ENCODE measurements around the gene GAR1. TPM values are rescaled to one million over a fixed set of nuclear protein-coding genes. Genes with fewer than 3 reads are reported as not detected.

Gene GAR1
- total and polyA plus RNA-seq, 2 donors: 5.9 to 33.4 TPM

GRCh38 chr4:109861271-109861670 is 45.7 kb downstream of the GAR1 start:
- Histone ChIP-seq H3K4me1 (ENCODE audit: control insufficient read depth in 2 of 2, insufficient read depth in 2 of 2, low read length in 2 of 2) (no peaks in the 10 kb centered on the region), H3K9me3 (ENCODE audit: control insufficient read depth in 2 of 2, insufficient read depth in 1 of 2, low read length in 1 of 2) (peaks cover 0 to 2% of the 10 kb centered on the region in 2 donors), H3K36me3 (ENCODE audit: control insufficient read depth in 2 of 2, insufficient read depth in 2 of 2, low read length in 1 of 2) (no peaks in the 10 kb centered on the region), H3K27ac (ENCODE audit: low read depth in 1 of 2, low read length in 1 of 2) (no peak overlapping the region), H3K4me3 (ENCODE audit: low read length in 2 of 2) (no peak overlapping the region), H3K27me3 (ENCODE audit: control insufficient read depth in 2 of 2, insufficient read depth in 1 of 2, low read length in 1 of 2) (no peaks in the 10 kb centered on the region)
- 100% methylated on average over 2 of the region's 2 CpGs for WGBS
- no peak for DNase-seq (ENCODE audit: low read depth in 6 of 9, low spot score in 9 of 9)

GRCh38 chr4:109861916-109862511 is 46.5 kb downstream of the GAR1 start:
- DNase-seq (ENCODE audit: low read depth in 6 of 9, low spot score in 9 of 9): no peak
- Histone ChIP-seq H3K9me3 (ENCODE audit: control insufficient read depth in 2 of 2, insufficient read depth in 1 of 2, low read length in 1 of 2) (peaks cover 0 to 2% of the 10 kb centered on the region in 2 donors), H3K36me3 (ENCODE audit: control insufficient read depth in 2 of 2, insufficient read depth in 2 of 2, low read length in 1 of 2) (no peaks in the 10 kb centered on the region), H3K27me3 (ENCODE audit: control insufficient read depth in 2 of 2, insufficient read depth in 1 of 2, low read length in 1 of 2) (no peaks in the 10 kb centered on the region), H3K4me3 (ENCODE audit: low read length in 2 of 2) (no peak overlapping the region), H3K27ac (ENCODE audit: low read depth in 1 of 2, low read length in 1 of 2) (no peak overlapping the region), H3K4me1 (ENCODE audit: control insufficient read depth in 2 of 2, insufficient read depth in 2 of 2, low read length in 2 of 2) (no peaks in the 10 kb centered on the region)
- WGBS: 97% methylated on average over 3 of the region's 3 CpGs

- H3K36me3 ChIP-seq (ENCODE audit: control insufficient read depth in 2 of 2, insufficient read depth in 2 of 2, low read length in 1 of 2): no peaks in the 10 kb centered on the region
- no peaks in the 10 kb centered on the region for H3K27me3 ChIP-seq (ENCODE audit: control insufficient read depth in 2 of 2, insufficient read depth in 1 of 2, low read length in 1 of 2)
- no peak overlapping the region for H3K4me3 ChIP-seq (ENCODE audit: low read length in 2 of 2)
- no peaks in the 10 kb centered on the region for H3K4me1 ChIP-seq (ENCODE audit: control insufficient read depth in 2 of 2, insufficient read depth in 2 of 2, low read length in 2 of 2)
- no peak overlapping the region for H3K27ac ChIP-seq (ENCODE audit: low read depth in 1 of 2, low read length in 1 of 2)
- peaks cover 0 to 2% of the 10 kb centered on the region in 2 donors for H3K9me3 ChIP-seq (ENCODE audit: control insufficient read depth in 2 of 2, insufficient read depth in 1 of 2, low read length in 1 of 2)
- no peak for DNase-seq (ENCODE audit: low read depth in 6 of 9, low spot score in 9 of 9)
Measured at GRCh38 chr4:109864134-109864533, 48.6 kb downstream of the GAR1 start.

GRCh38 chr4:109870061-109870460 is 54.5 kb downstream of the GAR1 start:
- no peaks in the 10 kb centered on the region for H3K9me3 ChIP-seq (ENCODE audit: control insufficient read depth in 2 of 2, insufficient read depth in 1 of 2, low read length in 1 of 2)

GRCh38 chr4:109872065-109872464 is 56.5 kb downstream of the GAR1 start:
- no peaks in the 10 kb centered on the region for H3K36me3 ChIP-seq (ENCODE audit: control insufficient read depth in 2 of 2, insufficient read depth in 2 of 2, low read length in 1 of 2)
- no peak overlapping the region for H3K27ac ChIP-seq (ENCODE audit: low read depth in 1 of 2, low read length in 1 of 2)
- no peaks in the 10 kb centered on the region for H3K27me3 ChIP-seq (ENCODE audit: control insufficient read depth in 2 of 2, insufficient read depth in 1 of 2, low read length in 1 of 2)
- H3K4me1 ChIP-seq (ENCODE audit: control insufficient read depth in 2 of 2, insufficient read depth in 2 of 2, low read length in 2 of 2): peaks cover 0 to 5% of the 10 kb centered on the region in 2 donors
- H3K9me3 ChIP-seq (ENCODE audit: control insufficient read depth in 2 of 2, insufficient read depth in 1 of 2, low read length in 1 of 2): no peaks in the 10 kb centered on the region
- H3K4me3 ChIP-seq (ENCODE audit: low read length in 2 of 2): no peak overlapping the region
- 98% methylated on average over 2 of the region's 2 CpGs for WGBS
- no peak for DNase-seq (ENCODE audit: low read depth in 6 of 9, low spot score in 9 of 9)

More at GRCh38 chr4:109870061-109870460, 54.5 kb downstream of the GAR1 start:
- Histone ChIP-seq H3K4me3 (ENCODE audit: low read length in 2 of 2) (no peak overlapping the region), H3K27me3 (ENCODE audit: control insufficient read depth in 2 of 2, insufficient read depth in 1 of 2, low read length in 1 of 2) (no peaks in the 10 kb centered on the region), H3K36me3 (ENCODE audit: control insufficient read depth in 2 of 2, insufficient read depth in 2 of 2, low read length in 1 of 2) (no peaks in the 10 kb centered on the region), H3K4me1 (ENCODE audit: control insufficient read depth in 2 of 2, insufficient read depth in 2 of 2, low read length in 2 of 2) (peaks cover 0 to 5% of the 10 kb centered on the region in 2 donors), H3K27ac (ENCODE audit: low read depth in 1 of 2, low read length in 1 of 2) (no peak overlapping the region)
- DNase-seq (ENCODE audit: low read depth in 6 of 9, low spot score in 9 of 9): no peak
- 97% methylated on average over 5 of the region's 5 CpGs for WGBS

GRCh38 chr4:109872950-109873656 is 57.5 kb downstream of the GAR1 start:
- H3K27ac ChIP-seq (ENCODE audit: low read depth in 1 of 2, low read length in 1 of 2): no peak overlapping the region
- H3K4me3 ChIP-seq (ENCODE audit: low read length in 2 of 2): no peak overlapping the region
- H3K36me3 ChIP-seq (ENCODE audit: control insufficient read depth in 2 of 2, insufficient read depth in 2 of 2, low read length in 1 of 2): no peaks in the 10 kb centered on the region
- no peak for DNase-seq (ENCODE audit: low read depth in 6 of 9, low spot score in 9 of 9)
- no peaks in the 10 kb centered on the region for H3K9me3 ChIP-seq (ENCODE audit: control insufficient read depth in 2 of 2, insufficient read depth in 1 of 2, low read length in 1 of 2)
- 98% methylated on average over 6 of the region's 6 CpGs for WGBS
- H3K27me3 ChIP-seq (ENCODE audit: control insufficient read depth in 2 of 2, insufficient read depth in 1 of 2, low read length in 1 of 2): no peaks in the 10 kb centered on the region
- peaks cover 0 to 5% of the 10 kb centered on the region in 2 donors for H3K4me1 ChIP-seq (ENCODE audit: control insufficient read depth in 2 of 2, insufficient read depth in 2 of 2, low read length in 2 of 2)

- Histone ChIP-seq H3K27me3 (ENCODE audit: control insufficient read depth in 2 of 2, insufficient read depth in 1 of 2, low read length in 1 of 2) (no peaks in the 10 kb centered on the region), H3K9me3 (ENCODE audit: control insufficient read depth in 2 of 2, insufficient read depth in 1 of 2, low read length in 1 of 2) (no peaks in the 10 kb centered on the region), H3K36me3 (ENCODE audit: control insufficient read depth in 2 of 2, insufficient read depth in 2 of 2, low read length in 1 of 2) (no peaks in the 10 kb centered on the region), H3K4me3 (ENCODE audit: low read length in 2 of 2) (no peak overlapping the region), H3K27ac (ENCODE audit: low read depth in 1 of 2, low read length in 1 of 2) (no peak overlapping the region), H3K4me1 (ENCODE audit: control insufficient read depth in 2 of 2, insufficient read depth in 2 of 2, low read length in 2 of 2) (peaks cover 0 to 5% of the 10 kb centered on the region in 2 donors)
- 81% methylated on average over 11 of the region's 11 CpGs for WGBS
- no peak for DNase-seq (ENCODE audit: low read depth in 6 of 9, low spot score in 9 of 9)
Measured at GRCh38 chr4:109873791-109874514, 58.4 kb downstream of the GAR1 start.

Measured in thymus (tissue), 11 donors.